WTC11 (cell line): ENCODE data around the gene POU6F1.

Experiments
- NR2C2 ChIP-seq: sonication (generic); formaldehyde crosslinking; IDR thresholded peaks from 2 replicates; pipeline ENCODE4 v1.8.0; 2022; ENCODE audit warnings: mild to moderate bottlenecking, missing genetic modification reagents
- NR3C1 ChIP-seq: sonication (generic); formaldehyde crosslinking; conservative IDR thresholded peaks from 2 replicates; pipeline ENCODE4 v1.8.1; 2023; ENCODE audit warnings: low read depth, mild to moderate bottlenecking, missing genetic modification reagents
- RELA ChIP-seq: sonication (generic); formaldehyde crosslinking; IDR thresholded peaks from 2 replicates; pipeline ENCODE4 v1.8.1; 2022; ENCODE audit warnings: missing genetic modification reagents, mild to moderate bottlenecking, borderline replicate concordance
- SMAD3 ChIP-seq: sonication (generic); formaldehyde crosslinking; IDR thresholded peaks from 2 replicates; pipeline ENCODE4 v1.8.0; 2022; ENCODE audit warnings: missing genetic modification reagents, mild to moderate bottlenecking, borderline replicate concordance
- TP53 ChIP-seq: sonication (generic); formaldehyde crosslinking; IDR thresholded peaks from 2 replicates; pipeline ENCODE4 v1.8.1; 2023; ENCODE audit warnings: mild to moderate bottlenecking, missing genetic modification reagents
- ZNF232 ChIP-seq: sonication (generic); formaldehyde crosslinking; IDR thresholded peaks from 2 replicates; pipeline ENCODE4 v1.8.0; 2022; ENCODE audit warnings: mild to moderate bottlenecking, missing genetic modification reagents
- TF ChIP-seq, protein P1 (sequence below): fragments of 200-600 bp; IDR thresholded peaks from 2 replicates; pipeline ENCODE4 v1.8.0; 2022; ENCODE audit warnings: antibody characterized with exemption
- TF ChIP-seq, protein P2 (sequence below): sonication (generic); formaldehyde crosslinking; IDR thresholded peaks from 2 replicates; pipeline ENCODE4 v1.8.1; 2023; ENCODE audit warnings: mild to moderate bottlenecking, missing genetic modification reagents, moderate library complexity
- TF ChIP-seq, protein P3 (sequence below): sonication (generic); formaldehyde crosslinking; IDR thresholded peaks from 2 replicates; pipeline ENCODE4 v1.8.0; 2022; ENCODE audit warnings: mild to moderate bottlenecking, missing genetic modification reagents
- TF ChIP-seq, protein P4 (sequence below): sonication (generic); formaldehyde crosslinking; conservative IDR thresholded peaks from 2 replicates; pipeline ENCODE4 v1.8.1; 2023; ENCODE audit warnings: mild to moderate bottlenecking, low read depth, missing genetic modification reagents, moderate library complexity
- TF ChIP-seq, protein P5 (sequence below): sonication (generic); formaldehyde crosslinking; IDR thresholded peaks from 2 replicates; pipeline ENCODE4 v1.8.1; 2022; ENCODE audit warnings: missing genetic modification reagents, borderline replicate concordance
- TF ChIP-seq, protein P6 (sequence below): sonication (generic); formaldehyde crosslinking; IDR thresholded peaks from 2 replicates; pipeline ENCODE4 v1.8.0; 2022; ENCODE audit warnings: missing genetic modification reagents
- TF ChIP-seq, protein P7 (sequence below): sonication (generic); formaldehyde crosslinking; IDR thresholded peaks from 2 replicates; pipeline ENCODE4 v1.8.1; 2022; ENCODE audit warnings: low read depth, missing genetic modification reagents, borderline replicate concordance

DNA sequence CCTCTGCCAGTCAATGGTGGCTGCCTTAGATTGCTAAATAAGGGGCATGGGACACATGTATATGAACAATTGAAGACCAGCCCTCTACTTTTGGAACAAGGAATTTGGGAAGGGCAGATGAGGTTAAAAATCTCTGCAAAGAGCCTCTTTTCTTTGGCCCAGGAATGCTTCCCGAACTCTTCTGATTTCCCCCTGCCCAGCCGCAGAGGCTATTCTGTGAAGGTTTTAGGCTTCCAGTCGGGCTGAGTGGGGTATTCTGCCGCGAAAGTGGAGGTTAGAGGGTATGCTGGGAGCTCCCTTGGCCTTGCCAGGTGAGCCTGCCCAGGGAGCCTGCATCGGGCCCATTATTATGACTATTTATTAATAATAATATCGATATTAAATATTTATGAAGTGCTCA is 1.2 kb downstream of the POU6F1 start:
- no peak for TF ChIP-seq ZNF232 (CRISPR knock-in tag)
- no peak for TF ChIP-seq RELA
- TF ChIP-seq, protein P1, sequence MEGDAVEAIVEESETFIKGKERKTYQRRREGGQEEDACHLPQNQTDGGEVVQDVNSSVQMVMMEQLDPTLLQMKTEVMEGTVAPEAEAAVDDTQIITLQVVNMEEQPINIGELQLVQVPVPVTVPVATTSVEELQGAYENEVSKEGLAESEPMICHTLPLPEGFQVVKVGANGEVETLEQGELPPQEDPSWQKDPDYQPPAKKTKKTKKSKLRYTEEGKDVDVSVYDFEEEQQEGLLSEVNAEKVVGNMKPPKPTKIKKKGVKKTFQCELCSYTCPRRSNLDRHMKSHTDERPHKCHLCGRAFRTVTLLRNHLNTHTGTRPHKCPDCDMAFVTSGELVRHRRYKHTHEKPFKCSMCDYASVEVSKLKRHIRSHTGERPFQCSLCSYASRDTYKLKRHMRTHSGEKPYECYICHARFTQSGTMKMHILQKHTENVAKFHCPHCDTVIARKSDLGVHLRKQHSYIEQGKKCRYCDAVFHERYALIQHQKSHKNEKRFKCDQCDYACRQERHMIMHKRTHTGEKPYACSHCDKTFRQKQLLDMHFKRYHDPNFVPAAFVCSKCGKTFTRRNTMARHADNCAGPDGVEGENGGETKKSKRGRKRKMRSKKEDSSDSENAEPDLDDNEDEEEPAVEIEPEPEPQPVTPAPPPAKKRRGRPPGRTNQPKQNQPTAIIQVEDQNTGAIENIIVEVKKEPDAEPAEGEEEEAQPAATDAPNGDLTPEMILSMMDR: no peak
- TF ChIP-seq TP53 (CRISPR knock-in tag): no peak
- no peak for TF ChIP-seq NR2C2 (CRISPR knock-in tag)
- no peak for TF ChIP-seq NR3C1 (CRISPR knock-in tag)
- TF ChIP-seq, protein P2, sequence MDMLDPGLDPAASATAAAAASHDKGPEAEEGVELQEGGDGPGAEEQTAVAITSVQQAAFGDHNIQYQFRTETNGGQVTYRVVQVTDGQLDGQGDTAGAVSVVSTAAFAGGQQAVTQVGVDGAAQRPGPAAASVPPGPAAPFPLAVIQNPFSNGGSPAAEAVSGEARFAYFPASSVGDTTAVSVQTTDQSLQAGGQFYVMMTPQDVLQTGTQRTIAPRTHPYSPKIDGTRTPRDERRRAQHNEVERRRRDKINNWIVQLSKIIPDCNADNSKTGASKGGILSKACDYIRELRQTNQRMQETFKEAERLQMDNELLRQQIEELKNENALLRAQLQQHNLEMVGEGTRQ: no peak
- TF ChIP-seq, protein P3, sequence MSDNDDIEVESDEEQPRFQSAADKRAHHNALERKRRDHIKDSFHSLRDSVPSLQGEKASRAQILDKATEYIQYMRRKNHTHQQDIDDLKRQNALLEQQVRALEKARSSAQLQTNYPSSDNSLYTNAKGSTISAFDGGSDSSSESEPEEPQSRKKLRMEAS (CRISPR knock-in tag): no peak
- TF ChIP-seq, protein P4, sequence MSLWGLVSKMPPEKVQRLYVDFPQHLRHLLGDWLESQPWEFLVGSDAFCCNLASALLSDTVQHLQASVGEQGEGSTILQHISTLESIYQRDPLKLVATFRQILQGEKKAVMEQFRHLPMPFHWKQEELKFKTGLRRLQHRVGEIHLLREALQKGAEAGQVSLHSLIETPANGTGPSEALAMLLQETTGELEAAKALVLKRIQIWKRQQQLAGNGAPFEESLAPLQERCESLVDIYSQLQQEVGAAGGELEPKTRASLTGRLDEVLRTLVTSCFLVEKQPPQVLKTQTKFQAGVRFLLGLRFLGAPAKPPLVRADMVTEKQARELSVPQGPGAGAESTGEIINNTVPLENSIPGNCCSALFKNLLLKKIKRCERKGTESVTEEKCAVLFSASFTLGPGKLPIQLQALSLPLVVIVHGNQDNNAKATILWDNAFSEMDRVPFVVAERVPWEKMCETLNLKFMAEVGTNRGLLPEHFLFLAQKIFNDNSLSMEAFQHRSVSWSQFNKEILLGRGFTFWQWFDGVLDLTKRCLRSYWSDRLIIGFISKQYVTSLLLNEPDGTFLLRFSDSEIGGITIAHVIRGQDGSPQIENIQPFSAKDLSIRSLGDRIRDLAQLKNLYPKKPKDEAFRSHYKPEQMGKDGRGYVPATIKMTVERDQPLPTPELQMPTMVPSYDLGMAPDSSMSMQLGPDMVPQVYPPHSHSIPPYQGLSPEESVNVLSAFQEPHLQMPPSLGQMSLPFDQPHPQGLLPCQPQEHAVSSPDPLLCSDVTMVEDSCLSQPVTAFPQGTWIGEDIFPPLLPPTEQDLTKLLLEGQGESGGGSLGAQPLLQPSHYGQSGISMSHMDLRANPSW (CRISPR knock-in tag): no peak
- TF ChIP-seq, protein P5, sequence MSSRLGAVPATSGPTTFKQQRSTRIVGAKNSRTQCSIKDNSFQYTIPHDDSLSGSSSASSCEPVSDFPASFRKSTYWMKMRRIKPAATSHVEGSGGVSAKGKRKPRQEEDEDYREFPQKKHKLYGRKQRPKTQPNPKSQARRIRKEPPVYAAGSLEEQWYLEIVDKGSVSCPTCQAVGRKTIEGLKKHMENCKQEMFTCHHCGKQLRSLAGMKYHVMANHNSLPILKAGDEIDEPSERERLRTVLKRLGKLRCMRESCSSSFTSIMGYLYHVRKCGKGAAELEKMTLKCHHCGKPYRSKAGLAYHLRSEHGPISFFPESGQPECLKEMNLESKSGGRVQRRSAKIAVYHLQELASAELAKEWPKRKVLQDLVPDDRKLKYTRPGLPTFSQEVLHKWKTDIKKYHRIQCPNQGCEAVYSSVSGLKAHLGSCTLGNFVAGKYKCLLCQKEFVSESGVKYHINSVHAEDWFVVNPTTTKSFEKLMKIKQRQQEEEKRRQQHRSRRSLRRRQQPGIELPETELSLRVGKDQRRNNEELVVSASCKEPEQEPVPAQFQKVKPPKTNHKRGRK (CRISPR knock-in tag): no peak
- TF ChIP-seq, protein P6, sequence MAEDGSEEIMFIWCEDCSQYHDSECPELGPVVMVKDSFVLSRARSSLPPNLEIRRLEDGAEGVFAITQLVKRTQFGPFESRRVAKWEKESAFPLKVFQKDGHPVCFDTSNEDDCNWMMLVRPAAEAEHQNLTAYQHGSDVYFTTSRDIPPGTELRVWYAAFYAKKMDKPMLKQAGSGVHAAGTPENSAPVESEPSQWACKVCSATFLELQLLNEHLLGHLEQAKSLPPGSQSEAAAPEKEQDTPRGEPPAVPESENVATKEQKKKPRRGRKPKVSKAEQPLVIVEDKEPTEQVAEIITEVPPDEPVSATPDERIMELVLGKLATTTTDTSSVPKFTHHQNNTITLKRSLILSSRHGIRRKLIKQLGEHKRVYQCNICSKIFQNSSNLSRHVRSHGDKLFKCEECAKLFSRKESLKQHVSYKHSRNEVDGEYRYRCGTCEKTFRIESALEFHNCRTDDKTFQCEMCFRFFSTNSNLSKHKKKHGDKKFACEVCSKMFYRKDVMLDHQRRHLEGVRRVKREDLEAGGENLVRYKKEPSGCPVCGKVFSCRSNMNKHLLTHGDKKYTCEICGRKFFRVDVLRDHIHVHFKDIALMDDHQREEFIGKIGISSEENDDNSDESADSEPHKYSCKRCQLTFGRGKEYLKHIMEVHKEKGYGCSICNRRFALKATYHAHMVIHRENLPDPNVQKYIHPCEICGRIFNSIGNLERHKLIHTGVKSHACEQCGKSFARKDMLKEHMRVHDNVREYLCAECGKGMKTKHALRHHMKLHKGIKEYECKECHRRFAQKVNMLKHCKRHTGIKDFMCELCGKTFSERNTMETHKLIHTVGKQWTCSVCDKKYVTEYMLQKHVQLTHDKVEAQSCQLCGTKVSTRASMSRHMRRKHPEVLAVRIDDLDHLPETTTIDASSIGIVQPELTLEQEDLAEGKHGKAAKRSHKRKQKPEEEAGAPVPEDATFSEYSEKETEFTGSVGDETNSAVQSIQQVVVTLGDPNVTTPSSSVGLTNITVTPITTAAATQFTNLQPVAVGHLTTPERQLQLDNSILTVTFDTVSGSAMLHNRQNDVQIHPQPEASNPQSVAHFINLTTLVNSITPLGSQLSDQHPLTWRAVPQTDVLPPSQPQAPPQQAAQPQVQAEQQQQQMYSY (CRISPR knock-in tag): no peak
- TF ChIP-seq, protein P7, sequence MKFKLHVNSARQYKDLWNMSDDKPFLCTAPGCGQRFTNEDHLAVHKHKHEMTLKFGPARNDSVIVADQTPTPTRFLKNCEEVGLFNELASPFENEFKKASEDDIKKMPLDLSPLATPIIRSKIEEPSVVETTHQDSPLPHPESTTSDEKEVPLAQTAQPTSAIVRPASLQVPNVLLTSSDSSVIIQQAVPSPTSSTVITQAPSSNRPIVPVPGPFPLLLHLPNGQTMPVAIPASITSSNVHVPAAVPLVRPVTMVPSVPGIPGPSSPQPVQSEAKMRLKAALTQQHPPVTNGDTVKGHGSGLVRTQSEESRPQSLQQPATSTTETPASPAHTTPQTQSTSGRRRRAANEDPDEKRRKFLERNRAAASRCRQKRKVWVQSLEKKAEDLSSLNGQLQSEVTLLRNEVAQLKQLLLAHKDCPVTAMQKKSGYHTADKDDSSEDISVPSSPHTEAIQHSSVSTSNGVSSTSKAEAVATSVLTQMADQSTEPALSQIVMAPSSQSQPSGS (CRISPR knock-in tag): no peak
- TF ChIP-seq SMAD3 (CRISPR knock-in tag): no peak
